Endothelial cell of umbilical vein (primary cell): Measurements from ENCODE around the gene DLGAP1. TPM values are rescaled to one million over a fixed set of nuclear protein-coding genes. Genes with fewer than 3 reads are reported as not detected.

Experiments
- BruUV-seq: library from RNA; stranded (reverse); fragments of 400-500 nt; replicated peaks from 2 replicates; lab custom pipeline; 2021; lab: Mats Ljungman, UMichigan
- CTCF ChIA-PET: fragments of 300-600, 350-600 bp; sonication (Branson Sonifier 250); formaldehyde crosslinking; loops from one replicate; lab custom pipeline; 2021; ENCODE audit warnings: antibody characterized with exemption, inconsistent platforms; lab: Charles Lee
- POLR2A ChIA-PET: fragments of 300-600, 350-600 bp; sonication (Branson Sonifier 250); formaldehyde crosslinking; loops from one replicate; lab custom pipeline; 2021; ENCODE audit warnings: antibody characterized with exemption, inconsistent platforms; lab: Charles Lee
- DNase-seq: peaks from one replicate; pipeline ENCODE4 v3.0.0-alpha.2; 2011; ENCODE audit warnings: low read depth, low spot score
- FAIRE-seq: peaks from 2 replicates; lab custom pipeline; 2011; peaks lifted over from hg19 to GRCh38; lab: Jason Lieb, UNC
- H2AFZ ChIP-seq: 2 replicates; pipeline ENCODE4 v1.6.0; 2012; ENCODE audit warnings: low read depth, low read length, control low read depth, inconsistent platforms
- H3K27ac ChIP-seq: 2 replicates; pipeline ENCODE4 v1.5.1; 2011; ENCODE audit warnings: low read depth, mild to moderate bottlenecking, control low read depth, low read length, moderate library complexity; ENCODE audit not compliant: insufficient read depth
- H3K27me3 ChIP-seq, 2 experiments: 2 replicates each; pipeline versions ENCODE4 v1.6.0 to v1.6.1; 2011; ENCODE audit warnings: low read length in 2 of 2, mixed read lengths in 1 of 2; ENCODE audit not compliant: control insufficient read depth in 2 of 2, insufficient read depth in 2 of 2
- H3K36me3 ChIP-seq, 2 experiments: 2 replicates in 1 of 2; 3 replicates in 1 of 2; pipeline ENCODE4 v1.5.1; 2011; ENCODE audit warnings: low read length in 2 of 2, mild to moderate bottlenecking in 1 of 2, moderate library complexity in 1 of 2; ENCODE audit not compliant: control insufficient read depth in 2 of 2, insufficient read depth in 2 of 2; ENCODE audit errors: extremely low read depth in 1 of 2
- H3K4me1 ChIP-seq: 3 replicates; pipeline ENCODE4 v1.5.1; 2011; ENCODE audit warnings: mild to moderate bottlenecking, low read length; ENCODE audit not compliant: control insufficient read depth, insufficient read depth; ENCODE audit errors: extremely low read depth
- H3K4me2 ChIP-seq: 2 replicates; pipeline ENCODE4 v1.6.1; 2011; ENCODE audit warnings: low read length, control low read depth, mixed read lengths; ENCODE audit not compliant: insufficient read depth
- H3K4me3 ChIP-seq, 3 experiments: fragments of 200-600 bp in 1 of 3; sonication (generic), shearing (Covaris generic) in 1 of 3; replicated peaks in 1 of 3; 2 replicates each; pipeline ENCODE4 v1.5.1; 2011 to 2016; ENCODE audit warnings: control low read depth in 3 of 3, low read length in 3 of 3, mild to moderate bottlenecking in 2 of 3, inconsistent platforms in 1 of 3, low read depth in 1 of 3, moderate library complexity in 1 of 3; ENCODE audit not compliant: insufficient read depth in 1 of 3
- H3K79me2 ChIP-seq: 2 replicates; pipeline ENCODE4 v1.6.0; 2012; ENCODE audit warnings: low read length, inconsistent platforms; ENCODE audit not compliant: control insufficient read depth, insufficient read depth
- H3K9ac ChIP-seq: replicated peaks from 2 replicates; pipeline ENCODE3; 2011; ENCODE audit warnings: low read length, control low read depth; ENCODE audit not compliant: insufficient read depth; ENCODE audit errors: extremely low read depth
- H3K9me1 ChIP-seq: replicated peaks from 3 replicates; pipeline ENCODE4 v1.6.0; 2011; ENCODE audit warnings: mild to moderate bottlenecking, low read length; ENCODE audit not compliant: control insufficient read depth, insufficient read depth; ENCODE audit errors: extremely low read depth
- H3K9me3 ChIP-seq: replicated peaks from 2 replicates; pipeline ENCODE4 v1.5.1; 2012; ENCODE audit warnings: low read length, inconsistent platforms; ENCODE audit not compliant: control insufficient read depth, insufficient read depth
- H4K20me1 ChIP-seq: replicated peaks from 2 replicates; pipeline ENCODE3; 2011; ENCODE audit warnings: mild to moderate bottlenecking, low read length; ENCODE audit not compliant: control insufficient read depth, insufficient read depth; ENCODE audit errors: extremely low read depth
- EZH2 ChIP-seq: IDR thresholded peaks from 2 replicates; pipeline ENCODE4 v1.6.1; 2012; ENCODE audit warnings: borderline replicate concordance, low read depth, mild to moderate bottlenecking, moderate library complexity, low read length, inconsistent platforms; ENCODE audit not compliant: severe bottlenecking
- FOS ChIP-seq: IDR thresholded peaks from 2 replicates; pipeline ENCODE4 v1.6.1; 2011; ENCODE audit warnings: mild to moderate bottlenecking, low read length, moderate library complexity, borderline replicate concordance; ENCODE audit not compliant: insufficient read depth
- MYC ChIP-seq: IDR thresholded peaks from one replicate; pipeline ENCODE4 v1.6.1; 2011; ENCODE audit warnings: mild to moderate bottlenecking, low read depth, low read length
- POLR2A ChIP-seq: IDR thresholded peaks from 2 replicates; pipeline ENCODE4 v1.6.1; 2012; ENCODE audit warnings: low read depth, mild to moderate bottlenecking, control low read depth, low read length
- POLR2AphosphoS5 ChIP-seq: IDR thresholded peaks from 2 replicates; pipeline ENCODE4 v1.6.1; 2012; ENCODE audit warnings: low read depth, mild to moderate bottlenecking, control low read depth, low read length, moderate library complexity; ENCODE audit not compliant: insufficient read depth
- dilution Hi-C: fragments of 300-500 bp; cut with MboI; formaldehyde crosslinking; loops from one replicate; pipeline ENCODE4 v1.15.0; 2019; ENCODE audit warnings: low sequenced_read_pairs; ENCODE audit not compliant: extremely low pct_ligation_motif_present
- intact Hi-C: fragments of 100-400 bp; cut with micrococcal nuclease; formaldehyde crosslinking; loops from one replicate; pipeline ENCODE4 v1.10.0; 2022
- polyA plus RNA-seq, 4 experiments: library from polyadenylated mRNA; depleted of rRNA in 3 of 4; stranded (reverse) in 3 of 4; unstranded in 1 of 4; fragments of >200 nt; gene quantifications; 2 replicates each; pipeline versions ENCODE4 v1.2.1 to v1.2.3, GENCODE V29; 2011 to 2012; ENCODE audit warnings: missing spikeins in 1 of 4
- total RNA-seq: library from RNA; stranded (reverse); gene quantifications from 2 replicates; pipeline ENCODE4 v1.2.3, GENCODE V29; 2021
- TF ChIP-seq, protein P1 (sequence below): IDR thresholded peaks from 2 replicates; pipeline ENCODE4 v1.6.1; 2011; ENCODE audit not compliant: insufficient read depth, insufficient read length
- TF ChIP-seq, protein P2 (sequence below), 2 donors: IDR thresholded peaks; 1 replicate in 1 of 2; 2 replicates in 1 of 2; pipeline ENCODE4 v1.5.1; 2011; ENCODE audit warnings: low read length in 2 of 2, mild to moderate bottlenecking in 2 of 2, moderate library complexity in 2 of 2, control low read depth in 1 of 2, inconsistent platforms in 1 of 2, low read depth in 1 of 2; ENCODE audit not compliant: insufficient read depth in 1 of 2; ENCODE audit errors: extremely low read depth in 1 of 2

The DLGAP1 gene
- total and polyA plus RNA-seq, 2 donors (not counting 3 experiments of a cell fraction or from before 2014, with no cell fraction given) = 0.04 TPM; not detected in 1

DNA sequence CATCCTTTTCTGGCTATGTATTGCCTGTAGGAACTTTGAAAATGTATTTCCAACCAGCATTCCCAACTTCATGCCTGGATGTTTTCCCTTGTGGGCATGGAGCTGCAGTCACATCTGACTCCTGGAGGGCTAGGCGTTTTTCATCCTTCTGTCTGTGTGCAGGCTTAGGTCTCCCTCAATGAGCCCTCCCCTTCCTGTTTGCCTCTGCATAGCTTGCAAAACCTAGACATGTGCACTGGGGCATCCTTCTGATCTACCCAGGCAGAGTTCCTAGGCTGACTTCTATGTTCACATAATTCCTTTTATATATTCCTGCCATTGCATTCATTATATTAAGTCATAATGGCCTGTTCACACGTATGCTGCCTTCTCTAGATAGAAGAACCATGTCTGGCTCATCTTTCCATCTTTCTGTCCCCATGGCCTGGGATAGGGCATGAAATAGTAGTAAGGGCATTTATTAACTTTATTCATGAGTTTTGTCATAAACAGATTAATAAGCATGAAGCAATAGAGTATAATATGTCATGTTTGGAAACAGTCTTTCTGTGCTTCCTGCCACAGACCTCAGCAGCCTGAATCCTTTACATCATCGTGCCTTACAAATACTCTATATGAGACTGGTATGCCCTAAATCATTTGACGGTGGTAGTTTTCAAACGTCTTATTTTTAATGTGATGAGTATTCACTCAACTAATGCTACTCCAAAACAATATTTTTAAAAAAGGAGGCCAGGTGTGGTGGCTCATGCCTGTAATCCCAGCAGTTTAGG is 809.5 kb downstream of the DLGAP1 start:
- BruUV-seq = no TSS peak
- no peak overlapping the region for H3K4me2 ChIP-seq
- dilution Hi-C loops (no loop called here), intact Hi-C loops (no loop called here)
- no peak overlapping the region for H3K9ac ChIP-seq
- no peaks in the 10 kb centered on the region for H3K36me3 ChIP-seq
- H3K4me1 ChIP-seq = peaks cover 19% of the 10 kb centered on the region
- no peaks in the 10 kb centered on the region for H3K9me3 ChIP-seq
- TF ChIP-seq POLR2A (no peak), FOS (no peak), MYC (no peak), EZH2 (no peak), POLR2AphosphoS5 (no peak)
- TF ChIP-seq, protein P1, sequence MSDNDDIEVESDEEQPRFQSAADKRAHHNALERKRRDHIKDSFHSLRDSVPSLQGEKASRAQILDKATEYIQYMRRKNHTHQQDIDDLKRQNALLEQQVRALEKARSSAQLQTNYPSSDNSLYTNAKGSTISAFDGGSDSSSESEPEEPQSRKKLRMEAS = no peak
- TF ChIP-seq, protein P2, sequence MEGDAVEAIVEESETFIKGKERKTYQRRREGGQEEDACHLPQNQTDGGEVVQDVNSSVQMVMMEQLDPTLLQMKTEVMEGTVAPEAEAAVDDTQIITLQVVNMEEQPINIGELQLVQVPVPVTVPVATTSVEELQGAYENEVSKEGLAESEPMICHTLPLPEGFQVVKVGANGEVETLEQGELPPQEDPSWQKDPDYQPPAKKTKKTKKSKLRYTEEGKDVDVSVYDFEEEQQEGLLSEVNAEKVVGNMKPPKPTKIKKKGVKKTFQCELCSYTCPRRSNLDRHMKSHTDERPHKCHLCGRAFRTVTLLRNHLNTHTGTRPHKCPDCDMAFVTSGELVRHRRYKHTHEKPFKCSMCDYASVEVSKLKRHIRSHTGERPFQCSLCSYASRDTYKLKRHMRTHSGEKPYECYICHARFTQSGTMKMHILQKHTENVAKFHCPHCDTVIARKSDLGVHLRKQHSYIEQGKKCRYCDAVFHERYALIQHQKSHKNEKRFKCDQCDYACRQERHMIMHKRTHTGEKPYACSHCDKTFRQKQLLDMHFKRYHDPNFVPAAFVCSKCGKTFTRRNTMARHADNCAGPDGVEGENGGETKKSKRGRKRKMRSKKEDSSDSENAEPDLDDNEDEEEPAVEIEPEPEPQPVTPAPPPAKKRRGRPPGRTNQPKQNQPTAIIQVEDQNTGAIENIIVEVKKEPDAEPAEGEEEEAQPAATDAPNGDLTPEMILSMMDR (IDR thresholded peaks at IDR 0.05; ENCODE audit: extremely low read depth in 1 of 2, insufficient read depth in 1 of 2, low read depth in 1 of 2, low read length in 2 of 2) = no peak
- ChIA-PET CTCF (interaction anchor here (0.6 to 2.2 kb wide), 2 partner anchors 13 to 20 kb away, joined by 3 to 5 read pairs; no protein-coding TSS in a partner anchor), POLR2A (no interaction called here)
- H2AFZ ChIP-seq = no peak overlapping the region
- H3K27me3 ChIP-seq = no peaks in the 10 kb centered on the region
- no peak for FAIRE-seq
- DNase-seq = no peak
- no peak overlapping the region for H3K4me3 ChIP-seq
- H4K20me1 ChIP-seq = no peaks in the 10 kb centered on the region
- no peaks in the 10 kb centered on the region for H3K9me1 ChIP-seq
- H3K79me2 ChIP-seq = no peaks in the 10 kb centered on the region
- H3K27ac ChIP-seq = no peak overlapping the region
